Measurements from ENCODE around the gene PLAA. TPM values are rescaled to one million over a fixed set of nuclear protein-coding genes. Genes with fewer than 3 reads are reported as not detected.

PLAA gene
- total RNA-seq = 21.8 TPM

DNA sequence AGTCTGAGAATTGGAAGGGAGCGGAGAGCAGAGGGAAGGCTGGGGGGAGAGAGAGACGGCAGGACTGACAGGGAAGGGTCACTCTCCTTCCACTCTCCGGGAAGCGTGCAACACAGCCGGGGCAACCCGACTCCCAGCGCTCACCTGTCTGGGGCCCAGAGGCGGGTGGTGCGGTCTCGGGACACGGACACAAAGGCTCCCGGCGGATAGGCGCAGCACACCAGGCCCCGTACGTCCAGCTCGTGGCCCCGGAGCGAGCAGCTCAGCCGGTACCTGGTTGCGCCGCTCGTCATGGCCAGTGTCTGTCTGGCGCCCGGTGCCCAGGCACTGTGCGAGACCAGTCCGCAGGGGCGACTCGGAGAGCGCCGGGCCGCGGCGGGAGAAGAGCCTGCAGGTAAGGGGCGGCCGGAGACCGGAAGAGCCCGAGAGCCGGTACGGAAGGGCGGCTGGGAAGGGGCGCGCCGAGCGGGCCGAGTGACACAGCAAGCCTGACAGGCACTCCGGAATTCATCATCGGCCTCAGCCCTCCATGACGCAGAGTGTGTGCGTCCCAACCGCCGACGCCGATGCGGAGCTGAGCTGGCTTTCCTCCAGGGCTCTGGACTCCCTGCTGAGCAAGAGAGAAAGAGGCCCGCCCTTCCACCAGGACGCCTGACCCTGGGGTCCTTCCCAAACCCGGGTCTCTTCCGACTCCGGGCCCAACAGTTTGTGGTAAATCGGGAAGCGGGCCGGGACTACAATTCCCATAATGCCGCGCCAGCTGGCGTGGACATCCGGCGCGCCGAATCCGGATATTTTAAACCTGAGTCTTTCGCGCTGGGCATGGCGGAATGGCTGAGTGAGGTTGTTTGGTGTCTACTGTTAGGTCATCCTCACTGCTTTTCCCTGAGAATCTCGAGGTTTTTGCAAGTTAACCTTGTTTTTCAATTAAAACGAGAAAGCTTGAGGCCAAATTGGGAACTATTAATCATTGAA, at the start of gene PLAA:
TSS of gene PLAA (minus strand) at position 490 of the 975 bp plus-strand sequence. CDS start at position 293, 197 bp downstream.
- ATAC-seq = peak; percentile 99
- peak; percentile 93 for DNase-seq (ENCODE audit: low spot score)
- intact Hi-C loops (cut with DNase I) = no loop called here

- intact Hi-C loops (cut with DNase I) = no loop called here
- ATAC-seq = no peak
- DNase-seq (ENCODE audit: low spot score) = no peak
These were observed 48.8 kb upstream of the PLAA start for GRCh38 chr9:26995810-26996209.

DNA sequence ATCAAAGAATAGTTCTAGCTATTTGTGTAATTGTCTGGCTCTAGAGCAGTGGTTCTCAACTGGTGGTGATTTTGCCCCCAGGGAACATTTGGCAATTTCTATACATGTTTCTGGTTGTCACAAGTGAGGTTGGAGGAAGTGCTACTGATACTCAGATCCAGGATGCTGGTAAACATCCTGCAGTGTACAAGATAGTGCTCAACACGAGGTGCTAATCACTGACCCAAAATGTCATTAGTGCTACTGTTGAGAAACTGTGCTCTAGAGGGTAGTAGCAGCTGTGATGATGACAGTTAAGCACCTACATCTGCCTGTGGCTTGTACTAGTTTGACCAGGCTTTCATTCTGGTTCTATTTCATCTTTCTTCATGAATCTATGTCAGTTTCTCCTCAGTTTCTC, 36.3 kb upstream of the PLAA start:
- DNase-seq (ENCODE audit: low spot score) (no peak), ATAC-seq (no peak)
- intact Hi-C loops (cut with DNase I) = no loop called here

GRCh38 chr9:26975728-26976707, 29.0 kb upstream of the PLAA start:
- DNase-seq (ENCODE audit: low spot score) (no peak), ATAC-seq (peak; percentile 87)
- intact Hi-C loops (cut with DNase I) = no loop called here

- ATAC-seq = peak; percentile 46
- DNase-seq (ENCODE audit: low spot score) = no peak
- intact Hi-C loops (cut with DNase I) = no loop called here
These were observed 27.9 kb upstream of the PLAA start for GRCh38 chr9:26974927-26975326.

- DNase-seq (ENCODE audit: low spot score) (no peak), ATAC-seq (no peak)
- intact Hi-C loops (cut with DNase I) = no loop called here
These were observed 26.9 kb upstream of the PLAA start for GRCh38 chr9:26973989-26974388.

- intact Hi-C loops (cut with DNase I) = no loop called here
- ATAC-seq = no peak
- no peak for DNase-seq (ENCODE audit: low spot score)
These were observed 24.7 kb upstream of the PLAA start for GRCh38 chr9:26971721-26972120.

DNA sequence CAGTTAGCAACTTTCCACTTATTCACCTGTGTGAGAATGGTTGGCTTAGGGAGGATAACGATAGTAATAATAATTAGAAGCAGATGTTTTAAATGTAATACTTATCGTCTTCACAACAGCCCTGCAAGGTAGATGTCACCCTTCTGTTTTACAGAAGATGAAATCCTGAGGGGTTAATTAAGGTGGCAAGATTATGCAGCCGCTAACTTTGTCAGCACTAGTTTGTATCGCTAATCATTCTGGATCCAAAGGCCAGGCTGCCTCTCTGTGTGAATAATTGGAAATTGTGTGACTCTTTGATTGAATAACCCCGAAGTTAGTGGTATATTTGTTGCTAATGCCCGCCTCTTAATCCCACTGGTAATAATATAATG, 9.8 kb upstream of the PLAA start:
- ATAC-seq = no peak

GRCh38 chr9:26955921-26956859, 9.1 kb upstream of the PLAA start, which contains the start of gene IFT74:
Gene IFT74 (plus strand): TSS chr9:26956412. CDS start chr9:26961968, 5,556 bp downstream.
- DNase-seq (ENCODE audit: low spot score) (peak; percentile 99), ATAC-seq (peak; percentile 100)
- intact Hi-C loops (cut with DNase I) = no loop called here

More for the DNA sequence above, 9.8 kb upstream of the PLAA start:
- intact Hi-C loops (cut with DNase I) = no loop called here
- no peak for DNase-seq (ENCODE audit: low spot score)

DNA sequence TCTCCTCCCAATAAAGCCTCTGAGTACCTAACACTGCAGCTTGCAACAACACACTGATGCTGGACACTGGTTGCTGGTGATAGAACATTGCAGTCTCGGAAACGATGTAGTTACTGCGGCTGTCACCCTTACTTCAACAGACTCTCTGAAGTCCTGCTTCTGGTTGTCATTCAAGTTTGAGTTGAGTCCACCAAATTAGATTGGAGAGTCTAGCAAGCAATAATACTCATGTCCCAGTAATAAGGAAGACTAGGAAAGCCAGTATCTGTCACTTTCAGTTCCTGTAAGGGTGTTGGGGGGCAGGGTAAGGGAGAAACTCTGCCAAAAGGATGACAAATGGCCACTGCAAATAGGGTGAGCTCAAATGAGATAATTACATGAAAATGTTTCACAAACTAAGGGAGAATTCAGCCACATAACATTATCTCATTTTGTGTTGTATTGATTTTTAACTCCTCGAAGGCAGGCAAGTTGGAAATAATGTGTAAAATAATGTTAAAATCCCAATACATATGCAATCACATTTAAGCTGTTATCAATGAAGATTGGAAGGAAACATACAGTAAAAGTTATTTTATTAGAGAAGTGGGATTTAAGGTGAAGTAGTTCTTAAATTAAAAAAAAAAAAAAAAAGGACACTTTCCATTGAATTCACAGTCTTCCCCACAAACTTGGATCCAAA, 8.3 kb upstream of the PLAA start:
- intact Hi-C loops (cut with DNase I) = no loop called here
- no peak for DNase-seq (ENCODE audit: low spot score)
- ATAC-seq = peak; percentile 43

GRCh38 chr9:26954050-26954508, 7.0 kb upstream of the PLAA start:
- intact Hi-C loops (cut with DNase I) = no loop called here
- no peak for ATAC-seq
- DNase-seq (ENCODE audit: low spot score) = no peak

GRCh38 chr9:26951794-26952193, 4.8 kb upstream of the PLAA start:
- no peak for DNase-seq (ENCODE audit: low spot score)
- ATAC-seq = no peak
- intact Hi-C loops (cut with DNase I) = no loop called here

- intact Hi-C loops (cut with DNase I) = no loop called here
- ATAC-seq = no peak
- DNase-seq (ENCODE audit: low spot score) = no peak
These were observed 3.5 kb upstream of the PLAA start for GRCh38 chr9:26950521-26950920.

DNA sequence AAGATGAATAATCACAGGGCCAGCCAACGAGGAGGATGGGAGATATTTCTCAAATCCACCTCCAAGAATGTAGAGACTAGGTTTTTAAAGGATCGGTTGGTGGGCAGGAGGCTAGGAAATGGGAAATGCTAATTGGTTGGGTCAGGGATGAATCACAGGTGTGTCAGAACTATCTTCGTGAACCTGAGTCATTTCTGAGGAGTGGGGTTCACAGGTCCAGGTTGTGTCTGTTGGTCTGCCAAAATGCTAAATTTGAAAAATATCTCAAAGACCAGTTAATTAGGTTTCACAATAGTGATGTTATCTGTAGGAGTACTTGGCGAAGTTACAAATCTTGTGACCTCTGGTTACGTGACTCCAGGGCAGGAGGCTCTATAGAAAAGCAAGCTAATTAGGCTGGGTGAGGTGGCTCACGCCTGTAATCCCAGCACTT, 2.6 kb upstream of the PLAA start:
- DNase-seq (ENCODE audit: low spot score) = no peak
- no peak for ATAC-seq
- intact Hi-C loops (cut with DNase I) = no loop called here

GRCh38 chr9:26947736-26948135, 694 bp upstream of the PLAA start:
- ATAC-seq (no peak), DNase-seq (ENCODE audit: low spot score) (no peak)
- intact Hi-C loops (cut with DNase I) = no loop called here

DNA sequence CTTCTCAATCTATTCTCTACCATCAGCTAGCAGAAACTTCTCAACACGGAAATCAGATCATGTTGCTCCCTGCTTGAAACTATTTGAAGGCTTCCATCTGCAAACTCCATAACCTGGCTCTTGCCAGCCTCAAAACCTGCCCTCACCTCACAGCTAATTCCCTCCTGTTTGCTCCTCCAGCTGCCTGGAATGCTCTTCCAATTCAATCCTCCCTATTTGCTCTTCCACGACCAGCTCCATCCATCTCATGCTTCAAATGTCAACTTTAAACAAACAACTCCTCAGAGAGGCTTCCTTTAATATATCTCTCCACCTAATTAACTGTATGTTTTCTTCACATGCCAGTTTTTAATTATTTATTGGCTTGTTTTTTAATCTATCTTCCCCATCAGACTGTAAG, 1.5 kb downstream of the PLAA start:
- ATAC-seq (no peak), DNase-seq (ENCODE audit: low spot score) (no peak)
- intact Hi-C loops (cut with DNase I) = no loop called here

GRCh38 chr9:26940779-26941178, 6.3 kb downstream of the PLAA start:
- DNase-seq (ENCODE audit: low spot score) (no peak), ATAC-seq (no peak)
- intact Hi-C loops (cut with DNase I) = no loop called here
